ENCODE data around the gene ZBTB7B. TPM values are rescaled to one million over a fixed set of nuclear protein-coding genes. Genes with fewer than 3 reads are reported as not detected.
A peak's percentile ranks its signal among the peaks of the same experiment; 100 is the strongest.

ZBTB7B gene
- total and polyA plus RNA-seq, 9 of the 15 experiments (the other 6 are each of a cell fraction or from before 2014, with no cell fraction given), result 0.04 to 46.5 (median 15.2) TPM

DNA sequence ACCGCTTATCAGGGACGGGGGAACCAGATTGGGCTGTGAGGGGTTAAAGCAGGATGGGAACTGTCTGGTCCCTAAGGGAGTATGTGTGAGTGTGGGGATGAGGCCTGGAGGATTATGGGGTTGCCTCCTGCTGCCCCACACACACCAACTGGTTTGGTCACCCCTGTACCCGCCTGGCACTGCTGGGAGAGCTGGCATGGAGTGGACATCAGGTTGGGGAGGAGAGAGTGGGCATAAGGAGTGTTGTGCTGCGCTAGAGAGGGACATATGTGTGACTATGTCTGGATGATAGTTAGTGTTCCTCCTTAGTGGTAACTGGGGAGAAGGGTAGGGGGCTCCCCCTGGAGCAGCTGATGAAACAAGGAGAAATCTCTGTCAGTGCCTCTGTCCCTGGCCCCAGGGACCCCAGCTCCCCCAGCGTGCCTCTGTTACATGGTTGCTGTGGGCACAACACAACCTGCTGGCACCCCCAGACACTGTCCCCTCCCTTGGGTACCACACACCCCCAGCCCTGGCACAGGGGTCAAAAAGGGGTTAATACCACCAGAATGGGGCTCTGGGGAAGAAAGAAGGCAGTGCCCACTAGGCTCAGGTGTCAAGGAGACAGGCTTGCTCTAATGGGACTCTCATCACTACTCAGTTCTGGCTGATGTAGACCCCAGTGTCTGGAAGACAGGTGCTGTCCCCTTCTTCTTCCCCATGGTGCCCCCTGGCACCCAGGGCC lies 1.9 kb downstream of the ZBTB7B start (continued):
- TF ChIP-seq FOXJ3 (CRISPR knock-in tag; IDR thresholded peaks at IDR 0.05) (no peak), SIN3B (IDR thresholded peaks at IDR 0.05; ENCODE audit: low read depth) (no peak), MCM2 (IDR thresholded peaks at IDR 0.05; ENCODE audit: low read depth) (no peak), ZNF507 (tag; conservative IDR thresholded peaks at IDR 0.05) (no peak), ZNF143 (CRISPR knock-in tag; IDR thresholded peaks at IDR 0.05) (no peak), CXXC5 (CRISPR knock-in tag; IDR thresholded peaks at IDR 0.05) (0 out of 2 replicates have a peak, but pooled peaks have one; percentile 38), CCNT2 (IDR thresholded peaks at IDR 0.05; ENCODE audit: borderline replicate concordance, extremely low read depth, insufficient read length, low read depth, low read length) (no peak), ID3 (CRISPR knock-in tag; IDR thresholded peaks at IDR 0.05) (no peak), ID3 (tag; IDR thresholded peaks at IDR 0.05) (no peak), COPS2 (conservative IDR thresholded peaks at IDR 0.05) (no peak), DMBX1 (CRISPR knock-in tag; IDR thresholded peaks at IDR 0.05; ENCODE audit: borderline replicate concordance) (peak; percentile 10; the same call in 1 of the 2 replicates), ZNF699 (CRISPR knock-in tag; IDR thresholded peaks at IDR 0.05; ENCODE audit: insufficient replicate concordance) (no peak), DACH1 (IDR thresholded peaks at IDR 0.05; ENCODE audit: partially characterized antibody) (no peak), E4F1 (CRISPR knock-in tag; IDR thresholded peaks at IDR 0.05; ENCODE audit: borderline replicate concordance) (no peak), POLR3A (IDR thresholded peaks at IDR 0.05; ENCODE audit: borderline replicate concordance, extremely low read depth, insufficient read depth, insufficient read length) (no peak), KAT8 (IDR thresholded peaks at IDR 0.05; ENCODE audit: low read depth) (no peak), STAG1 (CRISPR knock-in tag; IDR thresholded peaks at IDR 0.05; ENCODE audit: borderline replicate concordance) (no peak), ZKSCAN8 (CRISPR knock-in tag; IDR thresholded peaks at IDR 0.05) (no peak), XRCC5 (IDR thresholded peaks at IDR 0.05; ENCODE audit: low read depth, low read length) (no peak), ETV6 (IDR thresholded peaks at IDR 0.05; ENCODE audit: borderline replicate concordance in 1 of 2, low read depth in 2 of 2, low read length in 1 of 2) (no peak), ETV6 (CRISPR knock-in tag; IDR thresholded peaks at IDR 0.05; ENCODE audit: borderline replicate concordance) (no peak), ZNF12 (CRISPR knock-in tag; IDR thresholded peaks at IDR 0.05) (no peak), PTTG1 (tag; IDR thresholded peaks at IDR 0.05; ENCODE audit: low read depth) (no peak)
- TF ChIP-seq, protein P1, sequence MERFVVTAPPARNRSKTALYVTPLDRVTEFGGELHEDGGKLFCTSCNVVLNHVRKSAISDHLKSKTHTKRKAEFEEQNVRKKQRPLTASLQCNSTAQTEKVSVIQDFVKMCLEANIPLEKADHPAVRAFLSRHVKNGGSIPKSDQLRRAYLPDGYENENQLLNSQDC (CRISPR knock-in tag; IDR thresholded peaks at IDR 0.05), result no peak
- TF ChIP-seq, protein P2, sequence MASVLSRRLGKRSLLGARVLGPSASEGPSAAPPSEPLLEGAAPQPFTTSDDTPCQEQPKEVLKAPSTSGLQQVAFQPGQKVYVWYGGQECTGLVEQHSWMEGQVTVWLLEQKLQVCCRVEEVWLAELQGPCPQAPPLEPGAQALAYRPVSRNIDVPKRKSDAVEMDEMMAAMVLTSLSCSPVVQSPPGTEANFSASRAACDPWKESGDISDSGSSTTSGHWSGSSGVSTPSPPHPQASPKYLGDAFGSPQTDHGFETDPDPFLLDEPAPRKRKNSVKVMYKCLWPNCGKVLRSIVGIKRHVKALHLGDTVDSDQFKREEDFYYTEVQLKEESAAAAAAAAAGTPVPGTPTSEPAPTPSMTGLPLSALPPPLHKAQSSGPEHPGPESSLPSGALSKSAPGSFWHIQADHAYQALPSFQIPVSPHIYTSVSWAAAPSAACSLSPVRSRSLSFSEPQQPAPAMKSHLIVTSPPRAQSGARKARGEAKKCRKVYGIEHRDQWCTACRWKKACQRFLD (CRISPR knock-in tag; IDR thresholded peaks at IDR 0.05), result 0 out of 2 replicates have a peak, but pooled peaks have one; percentile 10

Measured in K562 (cell line).